ENCODE measurements around the gene VEPH1.
"Not testable (repeated sequence)": the region's sequence is repeated elsewhere in the genome, so short reads cannot be mapped to it uniquely, and the experiment has no call there.

Gene VEPH1

GRCh38 chr3:157350651-157351050 is 152.6 kb downstream of the VEPH1 start:
- not testable (repeated sequence) for DNase-seq (ENCODE audit: low read depth in 2 of 2)

GRCh38 chr3:157348304-157349075 is 154.7 kb downstream of the VEPH1 start:
- not testable (repeated sequence) for DNase-seq (ENCODE audit: low read depth in 2 of 2)

- no peak for DNase-seq (ENCODE audit: low read depth in 2 of 2)
Observed at GRCh38 chr3:157347577-157348303, 155.5 kb downstream of the VEPH1 start.

GRCh38 chr3:157336252-157337009 is 166.8 kb downstream of the VEPH1 start:
- DNase-seq (ENCODE audit: low read depth in 2 of 2): no peak

- no peak for DNase-seq (ENCODE audit: low read depth in 2 of 2)
Observed at GRCh38 chr3:157335233-157336076, 167.8 kb downstream of the VEPH1 start.

- DNase-seq (ENCODE audit: low read depth in 2 of 2): no peak
Observed at GRCh38 chr3:157333551-157333991, 169.6 kb downstream of the VEPH1 start.

GRCh38 chr3:157330206-157330605 is 173.0 kb downstream of the VEPH1 start:
- DNase-seq (ENCODE audit: low read depth in 2 of 2): no peak

GRCh38 chr3:157329551-157329950 is 173.7 kb downstream of the VEPH1 start:
- no peak for DNase-seq (ENCODE audit: low read depth in 2 of 2)

- no peak for DNase-seq (ENCODE audit: low read depth in 2 of 2)
Observed at GRCh38 chr3:157327837-157328236, 175.4 kb downstream of the VEPH1 start.

GRCh38 chr3:157327018-157327417 is 176.2 kb downstream of the VEPH1 start:
- DNase-seq (ENCODE audit: low read depth in 2 of 2): no peak

- not testable (repeated sequence) for DNase-seq (ENCODE audit: low read depth in 2 of 2)
Observed at GRCh38 chr3:157324869-157325268, 178.3 kb downstream of the VEPH1 start.

GRCh38 chr3:157323360-157323759 is 179.9 kb downstream of the VEPH1 start:
- no peak for DNase-seq (ENCODE audit: low read depth in 2 of 2)

GRCh38 chr3:157319672-157320071 is 183.5 kb downstream of the VEPH1 start:
- DNase-seq (ENCODE audit: low read depth in 2 of 2): no peak

- no peak for DNase-seq (ENCODE audit: low read depth in 2 of 2)
Observed at GRCh38 chr3:157318639-157319288, 184.5 kb downstream of the VEPH1 start.

- no peak for DNase-seq (ENCODE audit: low read depth in 2 of 2)
Observed at GRCh38 chr3:157317895-157318294, 185.3 kb downstream of the VEPH1 start.

GRCh38 chr3:157313186-157313585 is 190.0 kb downstream of the VEPH1 start:
- no peak for DNase-seq (ENCODE audit: low read depth in 2 of 2)

GRCh38 chr3:157312376-157312745 is 190.9 kb downstream of the VEPH1 start:
- DNase-seq (ENCODE audit: low read depth in 2 of 2): no peak

GRCh38 chr3:157311633-157312375 is 191.4 kb downstream of the VEPH1 start:
- DNase-seq (ENCODE audit: low read depth in 2 of 2): no peak

GRCh38 chr3:157310329-157311052 is 192.7 kb downstream of the VEPH1 start:
- DNase-seq (ENCODE audit: low read depth in 2 of 2): no peak

GRCh38 chr3:157306502-157306901 is 196.7 kb downstream of the VEPH1 start:
- no peak for DNase-seq (ENCODE audit: low read depth in 2 of 2)
